Measurements from ENCODE around the gene SLC26A3.

DNA sequence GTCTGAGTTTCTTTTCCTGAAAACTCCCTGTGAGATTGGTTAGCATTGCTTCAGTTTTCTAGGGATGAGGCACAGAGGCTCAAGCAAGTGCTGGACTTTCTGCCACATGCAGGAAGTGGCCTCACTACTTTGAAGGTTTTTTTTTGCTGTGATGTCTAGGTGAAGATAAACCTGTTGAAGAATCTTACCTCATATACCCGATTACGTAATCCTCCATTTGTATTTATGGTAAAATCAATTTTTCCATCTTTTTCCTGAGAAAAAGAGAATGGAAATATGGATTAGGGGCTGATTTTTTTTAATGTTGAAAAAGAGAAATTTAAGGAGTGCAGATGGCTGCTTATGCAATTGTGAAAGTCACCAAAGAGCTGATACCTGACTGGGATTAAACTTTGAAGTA lies 35.6 kb downstream of the SLC26A3 start:
- no peak for TF ChIP-seq POLR2AphosphoS5 (IDR thresholded peaks at IDR 0.05; ENCODE audit: low read depth, low read length)
- no peak for TF ChIP-seq TAF1 (IDR thresholded peaks at IDR 0.05; ENCODE audit: borderline replicate concordance, insufficient read depth, low read length)
